ENCODE results near the gene HIVEP3.

The HIVEP3 gene

GRCh38 chr1:41658431-41659158 is 260.1 kb downstream of the HIVEP3 start:
- Histone ChIP-seq H3K23ac (ENCODE audit: low read depth, low read length, poor library complexity) (no peak overlapping the region), H3K27me3 (ENCODE audit: control insufficient read depth in 3 of 3, insufficient read depth in 3 of 3, low read depth in 1 of 3, low read length in 3 of 3) (peaks cover 7 to 37% (median 31%) of the 10 kb centered on the region in 3 experiments), H3K79me1 (ENCODE audit: low read depth, low read length) (no peaks in the 10 kb centered on the region), H3K36me3 (replicated peaks in 1 of 2; ENCODE audit: control insufficient read depth in 2 of 2, insufficient read depth in 2 of 2, low read length in 2 of 2) (peaks cover 0 to 2% of the 10 kb centered on the region in 2 donors), H4K91ac (ENCODE audit: low read depth, low read length, poor library complexity) (no peak overlapping the region), H2BK120ac (ENCODE audit: low read depth, low read length) (no peak overlapping the region), H2BK5ac (ENCODE audit: low read length) (no peak overlapping the region), H2AFZ (ENCODE audit: low read length) (no peak overlapping the region), H2BK12ac (ENCODE audit: low read length) (no peak overlapping the region), H3K4ac (ENCODE audit: low read length) (no peak overlapping the region), H3K27ac (replicated peaks; ENCODE audit: low read length) (no peak overlapping the region), H3K18ac (ENCODE audit: low read length) (no peak overlapping the region), H2AK5ac (ENCODE audit: low read depth, low read length) (no peak overlapping the region), H3K4me3 (ENCODE audit: low read length in 2 of 2) (no peak overlapping the region), H3K14ac (ENCODE audit: low read length) (no peak overlapping the region), H3K4me1 (ENCODE audit: control insufficient read depth in 2 of 2, insufficient read depth in 1 of 2, low read depth in 1 of 2, low read length in 2 of 2) (peaks cover 3 to 7% of the 10 kb centered on the region in 2 donors), H2BK15ac (ENCODE audit: low read length) (no peak overlapping the region), H3K9me3 (replicated peaks in 1 of 2; ENCODE audit: control insufficient read depth in 2 of 2, insufficient read depth in 1 of 2, low read depth in 1 of 2, low read length in 2 of 2) (peaks cover 0 to 3% of the 10 kb centered on the region in 2 donors), H3K9ac (ENCODE audit: low read depth, low read length, poor library complexity) (no peak overlapping the region), H3K4me2 (ENCODE audit: insufficient read depth, low read length, poor library complexity, severe bottlenecking) (no peak overlapping the region), H4K8ac (ENCODE audit: low read depth, low read length) (no peak overlapping the region)
- WGBS, 2 donors (ENCODE audit: extremely low coverage in 2 of 2, insufficient read length in 2 of 2, insufficient replicate concordance in 1 of 2): no CpG with 5 or more reads among the region's 12 CpGs
- DNase-seq (ENCODE audit: low spot score): no peak

- H3K27ac ChIP-seq (replicated peaks; ENCODE audit: low read length): no peak overlapping the region
- H2BK12ac ChIP-seq (ENCODE audit: low read length): no peak overlapping the region
- no peak overlapping the region for H4K8ac ChIP-seq (ENCODE audit: low read depth, low read length)
- H3K4me1 ChIP-seq (ENCODE audit: control insufficient read depth in 2 of 2, insufficient read depth in 1 of 2, low read depth in 1 of 2, low read length in 2 of 2): peaks cover 5 to 7% of the 10 kb centered on the region in 2 donors
- DNase-seq (ENCODE audit: low spot score): no peak
- H3K4me2 ChIP-seq (ENCODE audit: insufficient read depth, low read length, poor library complexity, severe bottlenecking): no peak overlapping the region
- no peak overlapping the region for H2BK15ac ChIP-seq (ENCODE audit: low read length)
- H2BK5ac ChIP-seq (ENCODE audit: low read length): no peak overlapping the region
- no peak overlapping the region for H3K4ac ChIP-seq (ENCODE audit: low read length)
- H2BK120ac ChIP-seq (ENCODE audit: low read depth, low read length): no peak overlapping the region
- H3K27me3 ChIP-seq (ENCODE audit: control insufficient read depth in 3 of 3, insufficient read depth in 3 of 3, low read depth in 1 of 3, low read length in 3 of 3): peaks cover 7 to 29% (median 26%) of the 10 kb centered on the region in 3 experiments
- no peak overlapping the region for H4K91ac ChIP-seq (ENCODE audit: low read depth, low read length, poor library complexity)
- no CpG with 5 or more reads among the region's 7 CpGs for WGBS, 2 donors (ENCODE audit: extremely low coverage in 2 of 2, insufficient read length in 2 of 2, insufficient replicate concordance in 1 of 2)
- H3K9me3 ChIP-seq (replicated peaks in 1 of 2; ENCODE audit: control insufficient read depth in 2 of 2, insufficient read depth in 1 of 2, low read depth in 1 of 2, low read length in 2 of 2): peaks cover 0 to 3% of the 10 kb centered on the region in 2 donors
- no peak overlapping the region for H3K18ac ChIP-seq (ENCODE audit: low read length)
- no peaks in the 10 kb centered on the region for H3K79me1 ChIP-seq (ENCODE audit: low read depth, low read length)
- no peak overlapping the region for H3K4me3 ChIP-seq (ENCODE audit: low read length in 2 of 2)
- no peak overlapping the region for H2AFZ ChIP-seq (ENCODE audit: low read length)
- H3K36me3 ChIP-seq (replicated peaks in 1 of 2; ENCODE audit: control insufficient read depth in 2 of 2, insufficient read depth in 2 of 2, low read length in 2 of 2): peaks cover 0 to 2% of the 10 kb centered on the region in 2 donors
- no peak overlapping the region for H3K23ac ChIP-seq (ENCODE audit: low read depth, low read length, poor library complexity)
- H2AK5ac ChIP-seq (ENCODE audit: low read depth, low read length): no peak overlapping the region
- H3K9ac ChIP-seq (ENCODE audit: low read depth, low read length, poor library complexity): no peak overlapping the region
- H3K14ac ChIP-seq (ENCODE audit: low read length): no peak overlapping the region
These were observed 260.9 kb downstream of the HIVEP3 start for GRCh38 chr1:41657679-41658295.

DNA sequence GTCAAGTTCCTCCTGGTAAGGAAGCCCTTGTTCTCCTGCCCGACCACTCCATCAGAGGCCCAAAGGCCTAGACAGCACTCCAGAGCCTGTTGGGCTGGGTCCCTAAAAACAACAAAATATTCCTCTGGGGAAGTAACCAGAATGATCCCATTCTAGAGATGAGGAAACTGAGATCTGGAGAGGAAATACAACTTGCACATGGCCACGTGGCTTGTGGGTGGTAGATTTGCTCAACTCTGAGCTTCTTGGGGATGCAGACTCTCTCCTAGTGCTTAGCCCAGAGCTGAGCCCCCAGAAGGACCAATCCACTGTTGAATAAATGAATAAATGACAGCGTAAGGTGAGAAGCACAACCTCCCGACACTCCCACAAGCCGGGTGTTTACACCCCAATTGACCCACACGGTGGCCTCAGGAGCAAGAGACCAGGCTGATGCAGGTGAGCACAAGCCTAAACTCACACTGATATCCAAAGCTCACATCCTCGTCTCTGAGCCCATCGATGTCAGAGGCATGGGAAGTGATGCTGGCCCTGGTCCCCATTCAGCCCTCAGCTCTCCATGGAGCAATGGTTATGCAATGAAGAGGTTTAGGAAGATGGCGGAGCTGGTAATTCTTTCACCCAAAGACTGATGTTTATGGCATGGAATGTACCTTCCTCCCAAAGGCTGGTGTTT is 261.8 kb downstream of the HIVEP3 start:
- Histone ChIP-seq H3K23ac (ENCODE audit: low read depth, low read length, poor library complexity) (peak overlapping the region; percentile 30), H2AK5ac (ENCODE audit: low read depth, low read length) (no peak overlapping the region), H3K4ac (ENCODE audit: low read length) (no peak overlapping the region), H3K27ac (replicated peaks; ENCODE audit: low read length) (no peak overlapping the region), H2BK120ac (ENCODE audit: low read depth, low read length) (no peak overlapping the region), H2BK15ac (ENCODE audit: low read length) (no peak overlapping the region), H3K36me3 (replicated peaks in 1 of 2; ENCODE audit: control insufficient read depth in 2 of 2, insufficient read depth in 2 of 2, low read length in 2 of 2) (peaks cover 0 to 2% of the 10 kb centered on the region in 2 donors), H3K9me3 (replicated peaks in 1 of 2; ENCODE audit: control insufficient read depth in 2 of 2, insufficient read depth in 1 of 2, low read depth in 1 of 2, low read length in 2 of 2) (peaks cover 0 to 3% of the 10 kb centered on the region in 2 donors), H3K4me3 (ENCODE audit: low read length in 2 of 2) (no peak overlapping the region), H3K14ac (ENCODE audit: low read length) (no peak overlapping the region), H3K4me1 (ENCODE audit: control insufficient read depth in 2 of 2, insufficient read depth in 1 of 2, low read depth in 1 of 2, low read length in 2 of 2) (peaks cover 5 to 9% of the 10 kb centered on the region in 2 donors), H3K79me1 (ENCODE audit: low read depth, low read length) (no peaks in the 10 kb centered on the region), H2BK12ac (ENCODE audit: low read length) (no peak overlapping the region), H3K27me3 (ENCODE audit: control insufficient read depth in 3 of 3, insufficient read depth in 3 of 3, low read depth in 1 of 3, low read length in 3 of 3) (peaks cover 7 to 29% (median 26%) of the 10 kb centered on the region in 3 experiments), H3K9ac (ENCODE audit: low read depth, low read length, poor library complexity) (peak overlapping the region; percentile 15), H4K8ac (ENCODE audit: low read depth, low read length) (no peak overlapping the region), H3K4me2 (ENCODE audit: insufficient read depth, low read length, poor library complexity, severe bottlenecking) (no peak overlapping the region), H2BK5ac (ENCODE audit: low read length) (no peak overlapping the region), H2AFZ (ENCODE audit: low read length) (no peak overlapping the region), H3K18ac (ENCODE audit: low read length) (no peak overlapping the region), H4K91ac (ENCODE audit: low read depth, low read length, poor library complexity) (no peak overlapping the region)
- DNase-seq (ENCODE audit: low spot score): no peak
- WGBS, 2 donors (ENCODE audit: extremely low coverage in 2 of 2, insufficient read length in 2 of 2, insufficient replicate concordance in 1 of 2): no CpG with 5 or more reads among the region's 9 CpGs

GRCh38 chr1:41656068-41656467 is 262.7 kb downstream of the HIVEP3 start:
- Histone ChIP-seq H3K27ac (replicated peaks; ENCODE audit: low read length) (no peak overlapping the region), H3K27me3 (ENCODE audit: control insufficient read depth in 3 of 3, insufficient read depth in 3 of 3, low read depth in 1 of 3, low read length in 3 of 3) (peaks cover 2 to 20% (median 17%) of the 10 kb centered on the region in 3 experiments), H4K91ac (ENCODE audit: low read depth, low read length, poor library complexity) (no peak overlapping the region), H3K4me2 (ENCODE audit: insufficient read depth, low read length, poor library complexity, severe bottlenecking) (no peak overlapping the region), H3K36me3 (replicated peaks in 1 of 2; ENCODE audit: control insufficient read depth in 2 of 2, insufficient read depth in 2 of 2, low read length in 2 of 2) (peaks cover 0 to 2% of the 10 kb centered on the region in 2 donors), H2AFZ (ENCODE audit: low read length) (peak overlapping the region; percentile 32), H3K9ac (ENCODE audit: low read depth, low read length, poor library complexity) (no peak overlapping the region), H3K9me3 (replicated peaks in 1 of 2; ENCODE audit: control insufficient read depth in 2 of 2, insufficient read depth in 1 of 2, low read depth in 1 of 2, low read length in 2 of 2) (peaks cover 0 to 3% of the 10 kb centered on the region in 2 donors), H2AK5ac (ENCODE audit: low read depth, low read length) (no peak overlapping the region), H4K8ac (ENCODE audit: low read depth, low read length) (no peak overlapping the region), H3K14ac (ENCODE audit: low read length) (no peak overlapping the region), H2BK120ac (ENCODE audit: low read depth, low read length) (no peak overlapping the region), H3K23ac (ENCODE audit: low read depth, low read length, poor library complexity) (no peak overlapping the region), H3K4ac (ENCODE audit: low read length) (no peak overlapping the region), H3K18ac (ENCODE audit: low read length) (no peak overlapping the region), H3K79me1 (ENCODE audit: low read depth, low read length) (no peaks in the 10 kb centered on the region), H2BK5ac (ENCODE audit: low read length) (no peak overlapping the region), H2BK12ac (ENCODE audit: low read length) (no peak overlapping the region), H3K4me3 (ENCODE audit: low read length in 2 of 2) (no peak overlapping the region), H2BK15ac (ENCODE audit: low read length) (no peak overlapping the region), H3K4me1 (ENCODE audit: control insufficient read depth in 2 of 2, insufficient read depth in 1 of 2, low read depth in 1 of 2, low read length in 2 of 2) (peaks cover 2 to 6% of the 10 kb centered on the region in 2 donors)
- no CpG with 5 or more reads among the region's 2 CpGs for WGBS, 2 donors (ENCODE audit: extremely low coverage in 2 of 2, insufficient read length in 2 of 2, insufficient replicate concordance in 1 of 2)
- DNase-seq (ENCODE audit: low spot score): no peak
